LNCaP clone FGC (cell line): ENCODE results near the gene ADGRB2.

Experiments used
- DNase-seq: peaks from one replicate; pipeline ENCODE4 v3.0.0-alpha.2; 2011; ENCODE audit warnings: low read depth
- H3K4me3 ChIP-seq: 2 replicates; pipeline ENCODE4 v1.5.1; 2011; ENCODE audit warnings: mild to moderate bottlenecking, low read depth, low read length, control low read depth
- CTCF ChIP-seq: IDR thresholded peaks from 2 replicates; pipeline ENCODE4 v1.5.1; 2012; ENCODE audit warnings: mild to moderate bottlenecking; ENCODE audit not compliant: control insufficient read depth, insufficient read depth; ENCODE audit errors: extremely low read depth

ADGRB2 gene

GRCh38 chr1:31732751-31733289 is 31.3 kb downstream of the ADGRB2 start:
- DNase-seq: no peak
- TF ChIP-seq CTCF: no peak

GRCh38 chr1:31732343-31732742 is 31.8 kb downstream of the ADGRB2 start:
- no peak for DNase-seq
- no peak for TF ChIP-seq CTCF
- H3K4me3 ChIP-seq: no peak overlapping the region

More at GRCh38 chr1:31732751-31733289, 31.3 kb downstream of the ADGRB2 start:
- H3K4me3 ChIP-seq: no peak overlapping the region

- H3K4me3 ChIP-seq: no peak overlapping the region
- DNase-seq: no peak
- TF ChIP-seq CTCF: no peak
Measured at GRCh38 chr1:31731049-31731565, 33.0 kb downstream of the ADGRB2 start.

GRCh38 chr1:31730336-31731048 is 33.6 kb downstream of the ADGRB2 start:
- DNase-seq: no peak
- no peak for TF ChIP-seq CTCF
- H3K4me3 ChIP-seq: no peak overlapping the region

- TF ChIP-seq CTCF: no peak
- no peak for DNase-seq
- H3K4me3 ChIP-seq: no peak overlapping the region
Measured at GRCh38 chr1:31727849-31728248, 36.3 kb downstream of the ADGRB2 start.

- DNase-seq: no peak
- H3K4me3 ChIP-seq: no peak overlapping the region
- TF ChIP-seq CTCF: no peak
Measured at GRCh38 chr1:31727195-31727594, 36.9 kb downstream of the ADGRB2 start.
